ENCODE measurements around the gene DDX39A.

GRCh38 chr19:14414926-14415690, 4.0 kb downstream of the DDX39A start:
- TF ChIP-seq CTCF (IDR thresholded peaks at IDR 0.05) (no peak), EZH2 (IDR thresholded peaks at IDR 0.05; ENCODE audit: borderline replicate concordance, insufficient read depth, low read depth, low read length, poor library complexity, severe bottlenecking) (no peak)
